Psoas muscle (tissue), 8 donors: ENCODE measurements around the gene STRBP. TPM values are rescaled to one million over a fixed set of nuclear protein-coding genes. Genes with fewer than 3 reads are reported as not detected.

Source experiments
- ATAC-seq, 4 donors: fragments of 200-7000 bp; cut with Tn5 transposase; one replicate each; pipeline ENCODE4 v1.9.1; 2020; ENCODE audit warnings: moderate library complexity in 3 of 4, mild to moderate bottlenecking in 2 of 4
- DNase-seq, 2 donors: peaks; one replicate each; pipeline ENCODE4 v3.0.0-alpha.2; 2020
- H3K27ac ChIP-seq: fragments of 200-600 bp; one replicate; pipeline ENCODE4 v1.8.0; 2022
- H3K27me3 ChIP-seq, 3 donors: fragments of 200-600 bp in 1 of 3; one replicate each; pipeline versions ENCODE4 v1.6.1 to v1.8.0; 2013 to 2022; ENCODE audit warnings: low read length in 2 of 3, mild to moderate bottlenecking in 2 of 3, moderate library complexity in 1 of 3; ENCODE audit not compliant: insufficient read depth in 3 of 3
- H3K36me3 ChIP-seq, 2 donors: fragments of 200-600 bp in 1 of 2; one replicate each; pipeline versions ENCODE4 v1.6.1 to v1.8.0; 2013 to 2022; ENCODE audit warnings: low read depth in 1 of 2, mild to moderate bottlenecking in 1 of 2, moderate library complexity in 1 of 2; ENCODE audit not compliant: insufficient read depth in 1 of 2
- H3K4me1 ChIP-seq: fragments of 200-600 bp; one replicate; pipeline ENCODE4 v1.8.0; 2022
- H3K4me3 ChIP-seq: fragments of 200-600 bp; one replicate; pipeline ENCODE4 v1.8.0; 2022; ENCODE audit warnings: mild to moderate bottlenecking
- H3K9me3 ChIP-seq: fragments of 200-600 bp; one replicate; pipeline ENCODE4 v1.8.0; 2022
- CTCF ChIP-seq: fragments of 200-600 bp; IDR thresholded peaks from one replicate; pipeline ENCODE4 v1.8.0; 2022; ENCODE audit warnings: antibody characterized with exemption
- WGBS, 3 donors: extraction: QIAGEN DNeasy Blood & Tissue Kit; methylation state at CpG; one replicate each; pipeline versions ENCODE4 v1.1.6 to v1.1.7; 2013; 5-methylcytosine and 5-hydroxymethylcytosine counted together
- intact Hi-C, 2 donors: fragments of 100-400 bp; cut with DNase I; formaldehyde crosslinking; loops; one replicate each; pipeline versions ENCODE4 v1.11.0 to v1.14.2; 2022
- polyA plus RNA-seq, 3 donors: library from polyadenylated mRNA; stranded (reverse); fragments of 200-250 nt; gene quantifications; one replicate each; pipeline ENCODE4 v1.2.3, GENCODE V29; 2013
- total RNA-seq, 4 donors: library from RNA; stranded (reverse); fragmentation: NEBNext Ultra II Directional in 2 of 4; extraction: Animal tissue kit (Norgen Biotek cat#: 25700) in 2 of 4; gene quantifications; one replicate each; pipeline versions ENCODE4 v1.2.1 to v1.2.4, GENCODE V29; 2021 to 2023
- donor health status: healthy with polysubstance abuse.
- donor health status: DM: no; HTN: no; CAD: no; lungs with moderate emphysema.
- donor health status: Bipolar disorder and iron deficiency.
- donor health status: healthy.
- donor health status: DM: yes; HTN: yes; CAD: no.
- donor health status: DM: no; HTN: no; CAD: no.
- donor health status: DM: no; HTN: no; CAD: no.
- donor health status: DM: yes; HTN: yes; CAD: no.

The STRBP gene
- total and polyA plus RNA-seq, 7 donors, result 3.8 to 8.5 (median 6.2) TPM

GRCh38 chr9:123286324-123286723 lies 17.9 kb upstream of the STRBP start:
- no peaks in the 10 kb centered on the region for H3K9me3 ChIP-seq
- H3K27me3 ChIP-seq, result no peaks in the 10 kb centered on the region
- H3K4me1 ChIP-seq, result peaks cover 4% of the 10 kb centered on the region
- H3K36me3 ChIP-seq, result no peaks in the 10 kb centered on the region
- no peak for TF ChIP-seq CTCF
- WGBS, 3 donors, result 63 to 78% (median 71%) methylated on average over 1 of the region's 1 CpG
- ATAC-seq, result no peak
- DNase-seq, result no peak
- intact Hi-C loops, result no loop called here
- H3K4me3 ChIP-seq, result no peak overlapping the region
- H3K27ac ChIP-seq, result no peak overlapping the region

DNA sequence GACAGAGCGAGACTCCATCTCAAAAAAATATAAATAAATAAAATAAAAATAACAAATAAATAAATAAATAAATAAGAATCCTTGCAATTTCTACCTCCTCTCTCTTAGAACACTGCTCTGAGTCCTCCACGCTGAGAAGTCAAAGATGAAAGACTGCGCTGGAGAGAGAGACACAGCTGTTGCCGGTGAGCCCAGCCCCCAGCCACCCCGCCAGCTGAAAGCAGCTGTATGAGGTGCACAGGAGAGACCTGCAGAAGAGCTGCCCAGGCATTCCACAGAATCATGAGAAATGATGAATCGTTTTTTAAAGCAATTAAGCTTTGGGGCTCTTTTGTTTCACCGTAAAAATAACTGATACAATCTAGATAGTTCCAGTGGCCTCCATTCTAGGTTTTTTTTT lies 16.3 kb upstream of the STRBP start:
- Histone ChIP-seq H3K9me3 (no peaks in the 10 kb centered on the region), H3K27ac (no peak overlapping the region), H3K36me3 (no peaks in the 10 kb centered on the region), H3K4me1 (peaks cover 4% of the 10 kb centered on the region), H3K4me3 (no peak overlapping the region), H3K27me3 (no peaks in the 10 kb centered on the region)
- WGBS, 3 donors, result 50 to 53% (median 53%) methylated on average over 7 of the region's 7 CpGs
- DNase-seq (no peak), ATAC-seq (no peak)
- TF ChIP-seq CTCF, result no peak
- intact Hi-C loops, result no loop called here

- no peak for TF ChIP-seq CTCF
- 85 to 90% (median 86%) methylated on average over 3 of the region's 3 CpGs for WGBS, 3 donors
- no peaks in the 10 kb centered on the region for H3K36me3 ChIP-seq
- DNase-seq (no peak), ATAC-seq (no peak)
- no peaks in the 10 kb centered on the region for H3K9me3 ChIP-seq
- no peak overlapping the region for H3K4me3 ChIP-seq
- no peak overlapping the region for H3K27ac ChIP-seq
- intact Hi-C loops, result no loop called here
- peaks cover 4% of the 10 kb centered on the region for H3K4me1 ChIP-seq
- H3K27me3 ChIP-seq, result no peaks in the 10 kb centered on the region
Measured at GRCh38 chr9:123283455-123283854, 15.1 kb upstream of the STRBP start.

GRCh38 chr9:123283048-123283408 lies 14.6 kb upstream of the STRBP start:
- no peak for ATAC-seq
- H3K9me3 ChIP-seq, result no peaks in the 10 kb centered on the region
- no peaks in the 10 kb centered on the region for H3K27me3 ChIP-seq
- H3K4me3 ChIP-seq, result no peak overlapping the region
- TF ChIP-seq CTCF, result no peak
- 81 to 85% (median 82%) methylated on average over 5 of the region's 5 CpGs for WGBS, 3 donors
- H3K36me3 ChIP-seq, result no peaks in the 10 kb centered on the region
- DNase-seq, result no peak
- intact Hi-C loops, result no loop called here
- no peak overlapping the region for H3K27ac ChIP-seq
- peaks cover 4% of the 10 kb centered on the region for H3K4me1 ChIP-seq

- H3K27ac ChIP-seq, result no peak overlapping the region
- WGBS, 3 donors, result 35 to 53% (median 42%) methylated on average over 10 of the region's 10 CpGs
- H3K4me3 ChIP-seq, result no peak overlapping the region
- H3K9me3 ChIP-seq, result no peaks in the 10 kb centered on the region
- no peaks in the 10 kb centered on the region for H3K36me3 ChIP-seq
- no peak for DNase-seq
- H3K27me3 ChIP-seq, result no peaks in the 10 kb centered on the region
- no peak for ATAC-seq
- intact Hi-C loops, result no loop called here
- H3K4me1 ChIP-seq, result peaks cover 4% of the 10 kb centered on the region
- TF ChIP-seq CTCF, result no peak
Measured at GRCh38 chr9:123282362-123283047, 14.1 kb upstream of the STRBP start.
